ENCODE data around the gene NCKAP5. TPM values are rescaled to one million over a fixed set of nuclear protein-coding genes. Genes with fewer than 3 reads are reported as not detected.

The NCKAP5 gene
- total and polyA plus RNA-seq, 9 of the 15 experiments (the other 6 are each of a cell fraction or from before 2014, with no cell fraction given), result not detected

DNA sequence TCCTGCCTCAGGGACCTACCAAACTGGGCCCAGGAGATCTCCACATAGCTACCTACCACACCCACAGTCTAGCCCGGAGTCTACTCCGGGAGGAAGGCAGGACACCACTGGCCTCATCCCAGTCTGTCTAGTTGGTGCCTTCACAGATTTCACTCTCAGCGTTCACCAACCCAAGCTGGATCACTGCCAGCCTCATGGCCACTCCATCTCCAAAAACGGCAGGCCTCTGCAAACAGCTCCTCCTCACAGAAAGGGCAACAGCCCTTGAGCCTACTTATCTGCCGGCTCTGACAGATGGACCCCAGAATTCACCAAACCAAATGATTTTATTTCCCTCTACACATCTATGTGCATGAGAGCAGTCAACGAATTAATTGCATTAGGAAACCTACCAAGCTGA is 61.3 kb downstream of the NCKAP5 start (continued):
- TF ChIP-seq STAT6 (CRISPR knock-in tag; IDR thresholded peaks at IDR 0.05) (no peak), ZEB2 (IDR thresholded peaks at IDR 0.05) (no peak), CTBP1 (IDR thresholded peaks at IDR 0.05; ENCODE audit: borderline replicate concordance) (no peak), PYGO2 (tag; IDR thresholded peaks at IDR 0.05) (no peak), ZNF253 (CRISPR knock-in tag; conservative IDR thresholded peaks at IDR 0.05) (no peak), DNMT1 (IDR thresholded peaks at IDR 0.05) (no peak)
- TF ChIP-seq, protein P1, sequence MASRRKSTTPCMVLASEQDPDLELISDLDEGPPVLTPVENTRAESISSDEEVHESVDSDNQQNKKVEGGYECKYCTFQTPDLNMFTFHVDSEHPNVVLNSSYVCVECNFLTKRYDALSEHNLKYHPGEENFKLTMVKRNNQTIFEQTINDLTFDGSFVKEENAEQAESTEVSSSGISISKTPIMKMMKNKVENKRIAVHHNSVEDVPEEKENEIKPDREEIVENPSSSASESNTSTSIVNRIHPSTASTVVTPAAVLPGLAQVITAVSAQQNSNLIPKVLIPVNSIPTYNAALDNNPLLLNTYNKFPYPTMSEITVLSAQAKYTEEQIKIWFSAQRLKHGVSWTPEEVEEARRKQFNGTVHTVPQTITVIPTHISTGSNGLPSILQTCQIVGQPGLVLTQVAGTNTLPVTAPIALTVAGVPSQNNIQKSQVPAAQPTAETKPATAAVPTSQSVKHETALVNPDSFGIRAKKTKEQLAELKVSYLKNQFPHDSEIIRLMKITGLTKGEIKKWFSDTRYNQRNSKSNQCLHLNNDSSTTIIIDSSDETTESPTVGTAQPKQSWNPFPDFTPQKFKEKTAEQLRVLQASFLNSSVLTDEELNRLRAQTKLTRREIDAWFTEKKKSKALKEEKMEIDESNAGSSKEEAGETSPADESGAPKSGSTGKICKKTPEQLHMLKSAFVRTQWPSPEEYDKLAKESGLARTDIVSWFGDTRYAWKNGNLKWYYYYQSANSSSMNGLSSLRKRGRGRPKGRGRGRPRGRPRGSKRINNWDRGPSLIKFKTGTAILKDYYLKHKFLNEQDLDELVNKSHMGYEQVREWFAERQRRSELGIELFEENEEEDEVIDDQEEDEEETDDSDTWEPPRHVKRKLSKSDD (conservative IDR thresholded peaks at IDR 0.05; ENCODE audit: low read length), result no peak

Data from K562 (cell line).